Breast epithelium (tissue), 4 donors: ENCODE results near the gene ASB6. TPM values are rescaled to one million over a fixed set of nuclear protein-coding genes. Genes with fewer than 3 reads are reported as not detected.

Experiments
- DNase-seq, 2 donors: peaks; one replicate each; pipeline ENCODE4 v3.0.0-alpha.2; 2019; ENCODE audit warnings: low spot score in 2 of 2
- H3K27ac ChIP-seq, 2 donors: fragments of 200-600 bp; sonication (generic) in 1 of 2; one replicate each; pipeline ENCODE4 v1.5.1; 2016 to 2019; ENCODE audit warnings: mild to moderate bottlenecking in 1 of 2
- H3K27me3 ChIP-seq, 2 donors: fragments of 200-600 bp; sonication (generic) in 1 of 2; one replicate each; pipeline versions ENCODE4 v1.5.1 to v1.6.0; 2017 to 2019; ENCODE audit warnings: control low read depth in 1 of 2, mild to moderate bottlenecking in 1 of 2
- H3K36me3 ChIP-seq: fragments of 200-600 bp; one replicate; pipeline ENCODE4 v1.5.1; 2019
- H3K4me1 ChIP-seq, 2 donors: fragments of 200-600 bp; sonication (generic); one replicate each; pipeline ENCODE4 v1.5.1; 2016 to 2019; ENCODE audit warnings: control low read depth in 1 of 2
- H3K4me3 ChIP-seq, 3 donors: fragments of 200-600 bp; sonication (generic); 1 replicate in 2 of 3; 2 replicates in 1 of 3; pipeline ENCODE4 v1.5.1; 2016 to 2019; ENCODE audit warnings: mild to moderate bottlenecking in 3 of 3, moderate library complexity in 2 of 3
- H3K9me3 ChIP-seq, 2 donors: fragments of 200-600 bp; sonication (generic) in 1 of 2; one replicate each; pipeline ENCODE4 v1.5.1; 2016 to 2019; ENCODE audit warnings: control low read depth in 1 of 2
- POLR2A ChIP-seq: fragments of 450-650 bp; IDR thresholded peaks from one replicate; pipeline ENCODE4 v1.6.1; 2016; ENCODE audit warnings: antibody characterized with exemption, mild to moderate bottlenecking, moderate library complexity
- POLR2AphosphoS5 ChIP-seq, 3 donors: sonication (generic); formaldehyde crosslinking; IDR thresholded peaks; one replicate each; pipeline ENCODE4 v1.6.1; 2017; ENCODE audit warnings: antibody characterized with exemption in 3 of 3
- intact Hi-C: fragments of 100-400 bp; cut with DNase I; formaldehyde crosslinking; loops from one replicate; pipeline ENCODE4 v1.15.1; 2023; ENCODE audit warnings: low total_unique reads
- total RNA-seq, 3 donors: library from RNA; depleted of rRNA; stranded (reverse); fragments of >200 nt; gene quantifications; one replicate each; pipeline ENCODE4 v1.1.0, GENCODE V29; 2016
- TF ChIP-seq, protein P1 (sequence below), 3 donors: fragments of 450-650 bp; IDR thresholded peaks; one replicate each; pipeline ENCODE4 v1.5.1; 2016 to 2017; ENCODE audit warnings: antibody characterized with exemption in 3 of 3, mild to moderate bottlenecking in 3 of 3, moderate library complexity in 3 of 3

ASB6 gene
- total RNA-seq, 3 donors from 2014 or later: 11.2 to 24.4 (median 21.6) TPM

DNA sequence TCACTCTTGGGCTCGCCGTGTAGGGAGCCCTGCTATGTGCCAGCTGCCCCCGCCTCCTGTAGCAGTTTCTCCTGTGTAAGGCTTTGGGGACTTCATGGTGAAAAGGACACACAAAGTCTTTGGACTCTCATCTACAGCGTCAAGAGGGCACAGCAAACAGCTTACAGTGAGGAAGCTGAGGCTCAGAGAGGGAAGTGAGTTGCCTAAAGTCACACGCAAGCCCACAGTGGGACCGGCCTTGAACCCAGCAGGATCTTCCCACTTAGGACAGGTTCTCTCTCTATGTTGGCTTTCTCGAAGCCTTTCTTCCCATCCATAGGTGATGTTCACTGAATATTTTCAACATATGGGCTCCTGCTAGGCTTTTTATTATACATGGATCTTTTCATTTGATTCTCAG is 13.7 kb upstream of the ASB6 start:
- Histone ChIP-seq H3K4me3 (no peak overlapping the region), H3K4me1 (no peaks in the 10 kb centered on the region), H3K27me3 (no peaks in the 10 kb centered on the region), H3K36me3 (no peaks in the 10 kb centered on the region), H3K27ac (no peak overlapping the region), H3K9me3 (no peaks in the 10 kb centered on the region)
- TF ChIP-seq POLR2AphosphoS5 (IDR thresholded peaks at IDR 0.05) (no peak), POLR2A (no peak)
- TF ChIP-seq, protein P1, sequence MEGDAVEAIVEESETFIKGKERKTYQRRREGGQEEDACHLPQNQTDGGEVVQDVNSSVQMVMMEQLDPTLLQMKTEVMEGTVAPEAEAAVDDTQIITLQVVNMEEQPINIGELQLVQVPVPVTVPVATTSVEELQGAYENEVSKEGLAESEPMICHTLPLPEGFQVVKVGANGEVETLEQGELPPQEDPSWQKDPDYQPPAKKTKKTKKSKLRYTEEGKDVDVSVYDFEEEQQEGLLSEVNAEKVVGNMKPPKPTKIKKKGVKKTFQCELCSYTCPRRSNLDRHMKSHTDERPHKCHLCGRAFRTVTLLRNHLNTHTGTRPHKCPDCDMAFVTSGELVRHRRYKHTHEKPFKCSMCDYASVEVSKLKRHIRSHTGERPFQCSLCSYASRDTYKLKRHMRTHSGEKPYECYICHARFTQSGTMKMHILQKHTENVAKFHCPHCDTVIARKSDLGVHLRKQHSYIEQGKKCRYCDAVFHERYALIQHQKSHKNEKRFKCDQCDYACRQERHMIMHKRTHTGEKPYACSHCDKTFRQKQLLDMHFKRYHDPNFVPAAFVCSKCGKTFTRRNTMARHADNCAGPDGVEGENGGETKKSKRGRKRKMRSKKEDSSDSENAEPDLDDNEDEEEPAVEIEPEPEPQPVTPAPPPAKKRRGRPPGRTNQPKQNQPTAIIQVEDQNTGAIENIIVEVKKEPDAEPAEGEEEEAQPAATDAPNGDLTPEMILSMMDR (IDR thresholded peaks at IDR 0.05): no peak
- no peak for DNase-seq
- intact Hi-C loops: loop anchor here (5.0 kb wide), 1 partner anchor 1007 kb away; the partner anchor contains the start of gene PRDM12

DNA sequence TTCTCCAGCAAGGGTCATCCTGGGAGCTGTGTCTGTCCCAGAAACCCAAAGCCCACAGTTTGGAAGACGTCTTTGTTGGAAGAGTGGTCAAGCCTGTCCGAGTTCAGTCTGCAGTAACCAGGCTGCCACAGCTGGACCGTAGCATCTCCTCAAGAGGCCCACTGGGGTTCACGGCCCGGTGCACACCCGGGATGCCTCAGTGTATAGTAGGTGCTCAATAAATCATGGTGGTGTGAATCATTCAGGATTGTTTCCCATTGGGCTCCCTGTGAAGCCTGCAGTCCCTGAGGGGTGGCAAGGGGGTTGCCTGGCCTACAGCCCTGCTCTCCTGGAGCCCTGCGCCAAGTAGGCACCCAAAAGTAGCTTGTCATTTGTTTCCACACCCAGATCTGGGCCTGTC is 13.2 kb upstream of the ASB6 start:
- TF ChIP-seq POLR2AphosphoS5 (IDR thresholded peaks at IDR 0.05) (no peak), POLR2A (no peak)
- TF ChIP-seq, protein P1 (IDR thresholded peaks at IDR 0.05): no peak
- Histone ChIP-seq H3K27ac (no peak overlapping the region), H3K4me3 (no peak overlapping the region), H3K4me1 (no peaks in the 10 kb centered on the region), H3K36me3 (no peaks in the 10 kb centered on the region), H3K9me3 (no peaks in the 10 kb centered on the region), H3K27me3 (no peaks in the 10 kb centered on the region)
- no peak for DNase-seq
- intact Hi-C loops: loop anchor here (5.0 kb wide), 1 partner anchor 1007 kb away; the partner anchor contains the start of gene PRDM12

DNA sequence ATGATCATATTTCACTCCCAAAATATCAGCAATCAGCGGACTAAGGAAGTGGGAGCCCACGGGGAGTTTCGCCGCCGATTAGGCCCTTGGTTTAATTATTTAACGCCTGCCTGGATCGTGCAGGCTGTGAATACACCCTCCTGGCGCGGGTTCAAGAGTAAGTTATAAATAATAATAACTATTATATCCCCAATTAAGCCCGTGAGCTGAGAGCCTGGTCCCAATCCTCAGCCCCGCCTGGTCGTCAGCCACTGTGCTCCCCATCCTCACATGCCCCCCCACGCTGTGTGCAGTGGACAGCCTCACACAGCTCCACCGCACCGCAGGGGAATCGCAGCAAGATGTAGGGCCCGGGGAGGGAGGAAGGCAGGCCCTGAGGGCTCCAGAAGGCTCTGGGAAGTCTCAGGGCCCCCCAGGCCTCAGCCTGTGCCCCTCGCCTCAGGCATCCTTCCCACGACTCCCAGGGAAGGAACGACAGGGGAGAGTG is 12.6 kb upstream of the ASB6 start:
- H3K36me3 ChIP-seq: no peaks in the 10 kb centered on the region
- peak overlapping the region in 1 of 2 donors; percentile 48 for H3K27ac ChIP-seq
- H3K9me3 ChIP-seq: no peaks in the 10 kb centered on the region
- no peak for DNase-seq
- H3K27me3 ChIP-seq: no peaks in the 10 kb centered on the region
- H3K4me3 ChIP-seq: no peak overlapping the region
- no peaks in the 10 kb centered on the region for H3K4me1 ChIP-seq
- intact Hi-C loops: loop anchor here (5.0 kb wide), 1 partner anchor 1008 kb away; the partner anchor contains the start of gene PRDM12
- TF ChIP-seq, protein P1 (IDR thresholded peaks at IDR 0.05): no peak
- TF ChIP-seq POLR2AphosphoS5 (IDR thresholded peaks at IDR 0.05) (no peak), POLR2A (no peak)

DNA sequence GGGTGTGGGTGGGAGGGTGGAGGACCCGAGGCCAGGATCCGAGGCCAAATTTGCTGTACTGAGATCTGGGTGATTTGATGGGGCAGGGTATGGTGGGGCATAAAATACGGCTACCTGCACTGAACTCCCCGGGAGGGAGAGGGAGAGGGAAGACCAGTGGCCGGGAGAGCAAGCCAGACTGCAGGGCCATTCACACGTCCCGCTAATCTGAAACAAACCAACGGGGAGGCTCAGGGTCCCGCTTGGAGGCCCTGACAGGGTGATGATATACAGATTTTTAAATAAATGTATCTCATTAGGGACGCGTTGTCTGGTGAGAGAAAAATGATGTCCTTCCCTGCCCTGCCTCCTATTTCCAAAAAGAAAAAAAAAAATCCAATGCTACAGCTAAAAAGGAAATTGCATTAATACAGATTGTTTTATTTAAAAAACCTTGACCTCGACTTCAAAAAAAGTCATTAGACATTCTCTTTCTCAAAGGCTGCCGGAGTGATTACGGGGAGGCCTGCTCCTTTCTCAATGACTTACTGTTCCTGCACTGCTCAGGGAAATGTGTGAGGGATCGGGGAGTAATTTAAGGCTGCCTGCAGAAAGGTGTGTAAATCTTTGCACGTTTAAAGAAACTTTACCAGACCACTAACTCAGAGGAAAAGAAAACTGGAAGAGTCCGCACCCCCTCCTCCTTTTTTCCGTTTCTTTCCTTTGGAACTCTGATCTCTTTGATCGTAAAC is 12.0 kb upstream of the ASB6 start:
- no peaks in the 10 kb centered on the region for H3K36me3 ChIP-seq
- H3K4me1 ChIP-seq: no peaks in the 10 kb centered on the region
- H3K27me3 ChIP-seq: no peaks in the 10 kb centered on the region
- no peaks in the 10 kb centered on the region for H3K9me3 ChIP-seq
- intact Hi-C loops: no loop called here
- DNase-seq: no peak
- no peak overlapping the region for H3K27ac ChIP-seq
- TF ChIP-seq POLR2A: no peak
- TF ChIP-seq, protein P1 (IDR thresholded peaks at IDR 0.05): no peak
- TF ChIP-seq POLR2AphosphoS5 (IDR thresholded peaks at IDR 0.05): no peak
- H3K4me3 ChIP-seq: no peak overlapping the region

DNA sequence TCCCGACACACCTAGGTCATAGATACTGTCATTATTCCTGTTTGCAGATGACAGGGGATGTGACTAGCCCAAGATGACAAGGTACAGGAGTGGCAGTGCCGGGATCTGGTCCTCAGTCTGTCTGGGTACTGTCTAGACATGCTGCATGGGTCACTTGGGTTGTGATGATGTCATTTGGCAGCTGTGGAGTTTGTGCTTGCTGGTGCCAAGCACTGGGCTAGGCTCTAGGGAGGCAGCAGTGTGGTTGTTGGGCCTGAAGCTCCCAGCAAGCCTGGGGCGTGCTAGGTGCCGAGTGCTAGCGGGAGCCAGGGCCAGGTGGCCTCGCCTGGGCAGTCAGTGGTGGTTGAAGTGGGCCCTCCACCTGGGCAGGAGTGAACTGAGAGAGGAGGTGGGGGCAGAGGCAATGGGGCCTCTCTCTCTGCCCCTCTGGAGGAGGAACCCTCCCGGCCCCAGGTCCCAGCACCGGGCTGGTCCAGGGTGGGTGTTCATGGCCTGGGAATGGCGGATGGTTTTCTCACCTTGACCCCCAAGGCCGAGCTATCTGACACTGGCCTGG is 8.8 kb upstream of the ASB6 start:
- H3K4me3 ChIP-seq: no peak overlapping the region
- H3K9me3 ChIP-seq: no peaks in the 10 kb centered on the region
- H3K4me1 ChIP-seq: no peaks in the 10 kb centered on the region
- H3K27ac ChIP-seq: peak overlapping the region in 1 of 2 donors; percentile 84
- intact Hi-C loops: no loop called here
- H3K36me3 ChIP-seq: no peaks in the 10 kb centered on the region
- TF ChIP-seq, protein P1 (IDR thresholded peaks at IDR 0.05): no peak
- TF ChIP-seq POLR2AphosphoS5 (IDR thresholded peaks at IDR 0.05) (no peak), POLR2A (no peak)
- DNase-seq: no peak
- H3K27me3 ChIP-seq: no peaks in the 10 kb centered on the region
